Vagina (tissue), 2 donors: ENCODE data around the gene AQP12B. TPM values are rescaled to one million over a fixed set of nuclear protein-coding genes. Genes with fewer than 3 reads are reported as not detected.

Experiments used
- DNase-seq, 2 donors: peaks; one replicate each; pipeline ENCODE4 v3.0.0-alpha.2; 2017; ENCODE audit errors: extremely low spot score in 2 of 2
- H3K27ac ChIP-seq: fragments of 200-600 bp; sonication (generic); one replicate; pipeline ENCODE4 v1.5.1; 2019
- H3K27me3 ChIP-seq: fragments of 200-600 bp; sonication (generic); one replicate; pipeline ENCODE4 v1.5.1; 2019
- H3K36me3 ChIP-seq, 2 donors: fragments of 200-600 bp; sonication (generic); one replicate each; pipeline ENCODE4 v1.5.1; 2017 to 2019
- H3K4me1 ChIP-seq: fragments of 200-600 bp; sonication (generic); one replicate; pipeline ENCODE4 v1.5.1; 2019
- H3K4me3 ChIP-seq, 2 donors: fragments of 200-600 bp; sonication (generic); 1 replicate in 1 of 2; 2 replicates in 1 of 2; pipeline ENCODE4 v1.5.1; 2016 to 2019
- H3K9me3 ChIP-seq: fragments of 200-600 bp; sonication (generic); one replicate; pipeline ENCODE4 v1.5.1; 2019
- CTCF ChIP-seq, 3 experiments: fragments of 450-650 bp in 2 of 3; fragments of 200-600 bp in 1 of 3; sonication (generic) in 1 of 3; IDR thresholded peaks; one replicate each; pipeline ENCODE4 v1.5.1; 2017 to 2019; ENCODE audit warnings: antibody characterized with exemption in 3 of 3, mild to moderate bottlenecking in 2 of 3, moderate library complexity in 2 of 3
- POLR2A ChIP-seq, 2 donors: fragments of 450-650 bp; IDR thresholded peaks; one replicate each; pipeline ENCODE4 v1.6.1; 2017; ENCODE audit warnings: antibody characterized with exemption in 2 of 2, mild to moderate bottlenecking in 2 of 2, moderate library complexity in 2 of 2
- POLR2AphosphoS5 ChIP-seq, 2 donors: sonication (generic); formaldehyde crosslinking; IDR thresholded peaks; one replicate each; pipeline ENCODE4 v1.9.0; 2017; ENCODE audit warnings: antibody characterized with exemption in 2 of 2, mild to moderate bottlenecking in 2 of 2, low read depth in 1 of 2; ENCODE audit not compliant: insufficient read depth in 1 of 2
- intact Hi-C: fragments of 100-400 bp; cut with DNase I; formaldehyde crosslinking; loops from one replicate; pipeline ENCODE4 v1.15.1; 2023
- total RNA-seq: library from RNA; depleted of rRNA; stranded (reverse); fragments of >200 nt; gene quantifications from one replicate; pipeline ENCODE4 v1.2.3, GENCODE V29; 2016

The AQP12B gene
- total RNA-seq, 1 donor from 2014 or later, result not detected

GRCh38 chr2:240725266-240725665 lies 42.6 kb upstream of the AQP12B start:
- no peak for DNase-seq
- H3K4me3 ChIP-seq, result no peak overlapping the region
- intact Hi-C loops, result no loop called here
- no peak for TF ChIP-seq CTCF (IDR thresholded peaks at IDR 0.05)
- no peak for TF ChIP-seq POLR2AphosphoS5 (IDR thresholded peaks at IDR 0.05; ENCODE audit: insufficient read depth in 1 of 2, low read depth in 1 of 2)
- no peak for TF ChIP-seq POLR2A (IDR thresholded peaks at IDR 0.05)
- H3K36me3 ChIP-seq, result no peaks in the 10 kb centered on the region
- no peaks in the 10 kb centered on the region for H3K4me1 ChIP-seq
- no peaks in the 10 kb centered on the region for H3K9me3 ChIP-seq
- H3K27ac ChIP-seq, result no peak overlapping the region
- no peaks in the 10 kb centered on the region for H3K27me3 ChIP-seq

GRCh38 chr2:240724431-240724830 lies 41.7 kb upstream of the AQP12B start:
- H3K36me3 ChIP-seq, result no peaks in the 10 kb centered on the region
- no peak overlapping the region for H3K27ac ChIP-seq
- H3K4me1 ChIP-seq, result no peaks in the 10 kb centered on the region
- intact Hi-C loops, result no loop called here
- no peaks in the 10 kb centered on the region for H3K9me3 ChIP-seq
- no peak for TF ChIP-seq POLR2AphosphoS5 (IDR thresholded peaks at IDR 0.05; ENCODE audit: insufficient read depth in 1 of 2, low read depth in 1 of 2)
- no peak for TF ChIP-seq CTCF (IDR thresholded peaks at IDR 0.05)
- TF ChIP-seq POLR2A (IDR thresholded peaks at IDR 0.05), result no peak
- no peak for DNase-seq
- no peak overlapping the region for H3K4me3 ChIP-seq
- no peaks in the 10 kb centered on the region for H3K27me3 ChIP-seq

GRCh38 chr2:240723851-240724250 lies 41.2 kb upstream of the AQP12B start:
- intact Hi-C loops, result no loop called here
- Histone ChIP-seq H3K4me3 (no peak overlapping the region), H3K27me3 (no peaks in the 10 kb centered on the region), H3K4me1 (no peaks in the 10 kb centered on the region), H3K36me3 (no peaks in the 10 kb centered on the region), H3K9me3 (no peaks in the 10 kb centered on the region), H3K27ac (no peak overlapping the region)
- no peak for DNase-seq
- no peak for TF ChIP-seq POLR2AphosphoS5 (IDR thresholded peaks at IDR 0.05; ENCODE audit: insufficient read depth in 1 of 2, low read depth in 1 of 2)
- no peak for TF ChIP-seq POLR2A (IDR thresholded peaks at IDR 0.05)
- no peak for TF ChIP-seq CTCF (IDR thresholded peaks at IDR 0.05)

GRCh38 chr2:240722796-240723735 lies 40.4 kb upstream of the AQP12B start:
- DNase-seq, result no peak
- Histone ChIP-seq H3K36me3 (no peaks in the 10 kb centered on the region), H3K4me3 (no peak overlapping the region), H3K27ac (no peak overlapping the region), H3K9me3 (no peaks in the 10 kb centered on the region), H3K27me3 (no peaks in the 10 kb centered on the region), H3K4me1 (no peaks in the 10 kb centered on the region)
- intact Hi-C loops, result no loop called here
- TF ChIP-seq POLR2A (IDR thresholded peaks at IDR 0.05) (no peak), POLR2AphosphoS5 (IDR thresholded peaks at IDR 0.05; ENCODE audit: insufficient read depth in 1 of 2, low read depth in 1 of 2) (no peak), CTCF (IDR thresholded peaks at IDR 0.05) (no peak)

- no peaks in the 10 kb centered on the region for H3K36me3 ChIP-seq
- H3K4me1 ChIP-seq, result no peaks in the 10 kb centered on the region
- no peak overlapping the region for H3K27ac ChIP-seq
- H3K27me3 ChIP-seq, result no peaks in the 10 kb centered on the region
- no peak overlapping the region for H3K4me3 ChIP-seq
- intact Hi-C loops, result no loop called here
- TF ChIP-seq POLR2A (IDR thresholded peaks at IDR 0.05) (no peak), CTCF (IDR thresholded peaks at IDR 0.05) (no peak), POLR2AphosphoS5 (IDR thresholded peaks at IDR 0.05; ENCODE audit: insufficient read depth in 1 of 2, low read depth in 1 of 2) (no peak)
- no peaks in the 10 kb centered on the region for H3K9me3 ChIP-seq
- no peak for DNase-seq
These were observed 39.7 kb upstream of the AQP12B start for GRCh38 chr2:240722376-240722775.
